ENCODE measurements around the gene MEGF6.

MEGF6 gene

DNA sequence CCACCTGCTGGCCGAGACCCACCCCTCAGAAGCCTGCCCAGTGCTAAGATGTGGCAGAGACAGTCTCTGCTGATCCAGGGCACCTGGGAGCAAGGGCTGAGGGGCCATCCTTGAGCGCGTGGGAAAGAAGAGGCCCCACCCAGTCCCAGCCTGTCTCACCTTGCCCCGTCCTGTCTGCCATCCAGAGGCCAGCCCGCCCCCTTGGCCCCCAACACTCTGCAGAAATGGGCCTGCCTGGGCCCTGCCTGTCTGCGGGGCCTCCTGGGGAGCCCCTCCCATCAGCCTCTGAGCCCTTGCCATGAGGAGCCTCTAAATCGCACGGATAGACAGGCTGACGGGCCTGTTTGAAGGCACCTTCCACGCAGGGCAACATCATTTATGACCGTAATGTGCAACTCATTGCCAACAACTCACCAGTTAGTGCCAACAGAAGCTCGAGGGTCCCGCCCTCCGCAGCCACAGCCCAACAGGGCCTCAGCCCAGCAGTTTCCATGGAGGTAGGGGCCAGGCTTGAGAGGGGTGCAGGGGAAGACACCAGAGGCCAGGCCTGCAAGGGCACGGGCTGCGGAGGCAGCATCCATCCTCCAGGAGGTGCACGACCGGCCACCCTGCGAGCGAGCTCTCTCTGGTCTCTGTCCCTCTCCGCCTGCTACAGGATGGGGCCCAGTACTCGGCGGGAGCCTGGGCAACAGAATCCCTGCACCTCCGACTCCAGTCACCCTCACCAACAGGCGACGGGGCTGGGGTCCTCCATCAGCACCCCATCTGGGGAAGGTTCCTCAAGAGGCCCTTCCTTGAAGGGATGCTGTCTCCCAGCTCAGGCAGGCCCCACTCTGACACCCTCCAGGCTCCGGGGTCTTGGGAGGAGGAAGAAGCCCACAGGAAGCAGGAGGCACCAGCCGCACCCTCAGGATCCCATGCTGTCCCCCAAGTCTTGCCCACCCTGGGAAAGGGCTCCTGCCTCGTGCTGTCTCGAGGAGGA, 78.0 kb downstream of the MEGF6 start:
- H3K4me3 ChIP-seq (replicated peaks; ENCODE audit: insufficient read depth, low read length), result no peak overlapping the region
- H3K27ac ChIP-seq (replicated peaks), result no peak overlapping the region
- TF ChIP-seq GABPA (IDR thresholded peaks at IDR 0.05; ENCODE audit: low read depth) (no peak), POLR2AphosphoS5 (IDR thresholded peaks at IDR 0.05; ENCODE audit: low read depth) (no peak), SPI1 (IDR thresholded peaks at IDR 0.05; ENCODE audit: borderline replicate concordance, low read depth) (no peak)
- TF ChIP-seq, protein P1, sequence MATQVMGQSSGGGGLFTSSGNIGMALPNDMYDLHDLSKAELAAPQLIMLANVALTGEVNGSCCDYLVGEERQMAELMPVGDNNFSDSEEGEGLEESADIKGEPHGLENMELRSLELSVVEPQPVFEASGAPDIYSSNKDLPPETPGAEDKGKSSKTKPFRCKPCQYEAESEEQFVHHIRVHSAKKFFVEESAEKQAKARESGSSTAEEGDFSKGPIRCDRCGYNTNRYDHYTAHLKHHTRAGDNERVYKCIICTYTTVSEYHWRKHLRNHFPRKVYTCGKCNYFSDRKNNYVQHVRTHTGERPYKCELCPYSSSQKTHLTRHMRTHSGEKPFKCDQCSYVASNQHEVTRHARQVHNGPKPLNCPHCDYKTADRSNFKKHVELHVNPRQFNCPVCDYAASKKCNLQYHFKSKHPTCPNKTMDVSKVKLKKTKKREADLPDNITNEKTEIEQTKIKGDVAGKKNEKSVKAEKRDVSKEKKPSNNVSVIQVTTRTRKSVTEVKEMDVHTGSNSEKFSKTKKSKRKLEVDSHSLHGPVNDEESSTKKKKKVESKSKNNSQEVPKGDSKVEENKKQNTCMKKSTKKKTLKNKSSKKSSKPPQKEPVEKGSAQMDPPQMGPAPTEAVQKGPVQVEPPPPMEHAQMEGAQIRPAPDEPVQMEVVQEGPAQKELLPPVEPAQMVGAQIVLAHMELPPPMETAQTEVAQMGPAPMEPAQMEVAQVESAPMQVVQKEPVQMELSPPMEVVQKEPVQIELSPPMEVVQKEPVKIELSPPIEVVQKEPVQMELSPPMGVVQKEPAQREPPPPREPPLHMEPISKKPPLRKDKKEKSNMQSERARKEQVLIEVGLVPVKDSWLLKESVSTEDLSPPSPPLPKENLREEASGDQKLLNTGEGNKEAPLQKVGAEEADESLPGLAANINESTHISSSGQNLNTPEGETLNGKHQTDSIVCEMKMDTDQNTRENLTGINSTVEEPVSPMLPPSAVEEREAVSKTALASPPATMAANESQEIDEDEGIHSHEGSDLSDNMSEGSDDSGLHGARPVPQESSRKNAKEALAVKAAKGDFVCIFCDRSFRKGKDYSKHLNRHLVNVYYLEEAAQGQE (IDR thresholded peaks at IDR 0.05; ENCODE audit: insufficient replicate concordance, low read depth), result no peak
- TF ChIP-seq, protein P2, sequence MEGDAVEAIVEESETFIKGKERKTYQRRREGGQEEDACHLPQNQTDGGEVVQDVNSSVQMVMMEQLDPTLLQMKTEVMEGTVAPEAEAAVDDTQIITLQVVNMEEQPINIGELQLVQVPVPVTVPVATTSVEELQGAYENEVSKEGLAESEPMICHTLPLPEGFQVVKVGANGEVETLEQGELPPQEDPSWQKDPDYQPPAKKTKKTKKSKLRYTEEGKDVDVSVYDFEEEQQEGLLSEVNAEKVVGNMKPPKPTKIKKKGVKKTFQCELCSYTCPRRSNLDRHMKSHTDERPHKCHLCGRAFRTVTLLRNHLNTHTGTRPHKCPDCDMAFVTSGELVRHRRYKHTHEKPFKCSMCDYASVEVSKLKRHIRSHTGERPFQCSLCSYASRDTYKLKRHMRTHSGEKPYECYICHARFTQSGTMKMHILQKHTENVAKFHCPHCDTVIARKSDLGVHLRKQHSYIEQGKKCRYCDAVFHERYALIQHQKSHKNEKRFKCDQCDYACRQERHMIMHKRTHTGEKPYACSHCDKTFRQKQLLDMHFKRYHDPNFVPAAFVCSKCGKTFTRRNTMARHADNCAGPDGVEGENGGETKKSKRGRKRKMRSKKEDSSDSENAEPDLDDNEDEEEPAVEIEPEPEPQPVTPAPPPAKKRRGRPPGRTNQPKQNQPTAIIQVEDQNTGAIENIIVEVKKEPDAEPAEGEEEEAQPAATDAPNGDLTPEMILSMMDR (IDR thresholded peaks at IDR 0.05; ENCODE audit: insufficient read depth, low read length), result no peak
- DNase-seq (ENCODE audit: low read depth in 1 of 2, low spot score in 1 of 2), result no peak
- no peaks in the 10 kb centered on the region for H3K27me3 ChIP-seq (ENCODE audit: insufficient read depth, poor library complexity, severe bottlenecking)

DNA sequence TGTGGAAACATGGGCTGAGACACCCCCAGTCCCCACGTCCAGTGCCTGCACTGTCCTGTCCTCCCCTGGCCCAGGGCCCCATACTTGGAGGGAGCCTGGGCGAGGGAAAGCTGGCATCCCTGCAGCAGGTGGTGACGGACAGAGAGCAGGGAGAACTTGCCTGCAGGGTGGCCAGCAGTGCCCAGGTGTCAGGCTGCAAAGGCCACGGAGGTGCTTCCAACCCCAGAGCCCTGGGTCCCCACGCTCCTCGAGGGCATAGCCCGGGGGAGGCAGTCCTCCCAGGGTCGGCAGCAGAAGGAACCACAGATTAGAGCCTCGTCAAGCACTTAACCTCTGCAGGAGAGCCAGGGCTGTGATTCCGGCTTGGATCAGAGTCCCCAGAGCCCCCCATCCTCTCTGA, 79.4 kb downstream of the MEGF6 start:
- Histone ChIP-seq H3K27ac (replicated peaks) (no peak overlapping the region), H3K27me3 (ENCODE audit: insufficient read depth, poor library complexity, severe bottlenecking) (no peaks in the 10 kb centered on the region), H3K4me3 (replicated peaks; ENCODE audit: insufficient read depth, low read length) (no peak overlapping the region)
- DNase-seq (ENCODE audit: low read depth in 1 of 2, low spot score in 1 of 2), result no peak
- TF ChIP-seq, protein P2 (IDR thresholded peaks at IDR 0.05; ENCODE audit: insufficient read depth, low read length), result no peak
- no peak for TF ChIP-seq POLR2AphosphoS5 (IDR thresholded peaks at IDR 0.05; ENCODE audit: low read depth)
- no peak for TF ChIP-seq SPI1 (IDR thresholded peaks at IDR 0.05; ENCODE audit: borderline replicate concordance, low read depth)
- TF ChIP-seq, protein P1 (IDR thresholded peaks at IDR 0.05; ENCODE audit: insufficient replicate concordance, low read depth), result no peak
- TF ChIP-seq GABPA (IDR thresholded peaks at IDR 0.05; ENCODE audit: low read depth), result no peak

DNA sequence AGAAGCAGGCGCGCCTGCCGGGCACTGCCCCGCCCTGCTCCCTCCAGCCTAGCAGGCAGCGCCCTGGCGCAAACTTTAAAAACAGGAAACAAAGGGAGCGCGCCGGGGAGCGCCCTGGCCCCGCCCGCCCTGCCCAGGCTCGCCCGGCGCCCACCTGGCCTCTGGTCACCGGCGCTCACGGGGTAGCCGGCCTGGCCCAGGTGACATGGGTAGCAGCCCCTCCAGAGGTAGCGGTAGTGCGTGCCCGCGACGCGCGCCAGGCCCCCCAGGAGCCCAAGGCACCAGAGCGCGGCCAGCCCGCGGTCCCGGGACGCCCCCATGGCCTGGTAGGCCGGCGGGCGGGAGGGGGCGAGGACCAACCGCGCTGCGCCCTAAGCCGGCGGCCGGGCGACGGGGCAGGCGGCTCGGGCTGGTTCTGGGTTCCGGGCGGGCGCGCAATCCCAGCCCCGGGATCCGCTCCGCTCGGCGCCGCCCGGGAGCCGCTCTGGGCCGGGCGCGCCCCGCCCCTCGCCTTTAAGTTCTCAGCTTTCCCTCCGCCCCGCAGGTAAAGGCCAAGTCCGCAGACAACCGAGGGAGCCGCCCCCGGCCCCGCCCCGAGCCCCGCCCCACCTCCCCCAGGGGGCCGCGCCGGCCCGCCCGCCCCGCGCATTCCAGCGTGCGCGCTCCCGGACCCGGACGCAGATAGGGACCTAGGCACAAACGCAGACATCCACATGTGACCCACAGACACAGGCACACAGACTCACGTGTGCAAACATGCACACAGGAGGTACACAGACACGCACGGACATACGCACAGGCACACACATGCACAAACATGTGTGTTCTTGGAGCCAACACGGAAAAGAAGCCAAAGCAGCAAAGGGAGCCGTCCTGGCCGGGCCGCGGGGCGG, 80.1 kb downstream of the MEGF6 start:
- H3K27me3 ChIP-seq (ENCODE audit: insufficient read depth, poor library complexity, severe bottlenecking), result no peaks in the 10 kb centered on the region
- TF ChIP-seq POLR2AphosphoS5 (IDR thresholded peaks at IDR 0.05; ENCODE audit: low read depth) (0 out of 2 replicates have a peak, but pooled peaks have one; percentile 30), GABPA (IDR thresholded peaks at IDR 0.05; ENCODE audit: low read depth) (no peak)
- TF ChIP-seq, protein P1 (IDR thresholded peaks at IDR 0.05; ENCODE audit: insufficient replicate concordance, low read depth), result no peak
- DNase-seq (ENCODE audit: low read depth in 1 of 2, low spot score in 1 of 2), result peak; percentile 16 to 67
- no peak overlapping the region for H3K27ac ChIP-seq (replicated peaks)
- H3K4me3 ChIP-seq (replicated peaks; ENCODE audit: insufficient read depth, low read length), result peak overlapping the region; percentile 23
